Measurements from ENCODE around the gene UBL4A. TPM values are rescaled to one million over a fixed set of nuclear protein-coding genes. Genes with fewer than 3 reads are reported as not detected.

Gene UBL4A
- total and polyA plus RNA-seq, 12 donors, result 33.1 to 69.4 (median 49.5) TPM

GRCh38 chrX:154517101-154517781 lies 30.8 kb upstream of the UBL4A start:
- intact Hi-C loops (cut with DNase I), result loop anchor here in 2 of 10 donors (2.0 to 10.0 kb wide), 3 partner anchors 26 to 122 kb away; partner anchors contain the start of genes PLXNA3 (in 1 of the 2), RPL10 (in 1 of the 2) and SLC10A3 (in 1 of the 2)
- TF ChIP-seq CTCF (IDR thresholded peaks at IDR 0.05), result no peak

GRCh38 chrX:154516656-154517100 lies 30.3 kb upstream of the UBL4A start:
- intact Hi-C loops (cut with DNase I), result loop anchor here in 3 of 10 donors (1.0 to 10.0 kb wide), 4 partner anchors 26 to 122 kb away; partner anchors contain the start of genes SLC10A3 (in 2 of the 3), PLXNA3 (in 1 of the 3) and RPL10 (in 1 of the 3)
- Histone ChIP-seq H3K9me3 (peaks cover 0 to 4% (median 0%) of the 10 kb centered on the region in 11 donors), H3K4me3 (peak overlapping the region in 9 of 10 donors; percentile 23 to 82 (median 73)), H3K4me1 (peaks cover 0 to 27% (median 13%) of the 10 kb centered on the region in 9 donors), H3K27ac (peak overlapping the region; percentile 84 to 99 (median 94)), H3K27me3 (peaks cover 0 to 5% (median 0%) of the 10 kb centered on the region in 7 donors), H3K36me3 (no peaks in the 10 kb centered on the region)
- TF ChIP-seq CTCF (IDR thresholded peaks at IDR 0.05), result no peak
- ATAC-seq, result peak; percentile 18 to 75 (median 56)
- DNase-seq, result no peak
- WGBS, 2 donors, result 2 to 3% methylated on average over 19 of the region's 19 CpGs

More at GRCh38 chrX:154517101-154517781, 30.8 kb upstream of the UBL4A start:
- Histone ChIP-seq H3K36me3 (no peaks in the 10 kb centered on the region), H3K27ac (peak overlapping the region; percentile 84 to 99 (median 94)), H3K9me3 (peaks cover 0 to 4% (median 0%) of the 10 kb centered on the region in 11 donors), H3K27me3 (peaks cover 0 to 5% (median 0%) of the 10 kb centered on the region in 7 donors), H3K4me1 (peaks cover 0 to 27% (median 13%) of the 10 kb centered on the region in 9 donors), H3K4me3 (peak overlapping the region in 9 of 10 donors; percentile 23 to 82 (median 73))
- peak in 5 of 8 donors; percentile 7 to 19 (median 11) for ATAC-seq
- WGBS, 2 donors, result 30 to 37% methylated on average over 24 to 25 of the region's 25 CpGs
- DNase-seq, result no peak

- intact Hi-C loops (cut with DNase I), result loop anchor here in 4 of 10 donors (1.0 to 10.0 kb wide), 5 partner anchors 25 to 121 kb away; partner anchors contain the start of genes SLC10A3 (in 2 of the 4), PLXNA3 (in 1 of the 4) and RPL10 (in 1 of the 4)
- WGBS, 2 donors, result 0% methylated on average over 10 to 47 of the region's 59 CpGs
Observed at GRCh38 chrX:154515966-154516655, 29.7 kb upstream of the UBL4A start, which contains the start of gene FAM3A. Gene FAM3A (minus strand): TSS chrX:154516232. CDS start chrX:154515772, 460 bp downstream.

More at GRCh38 chrX:154515966-154516655, 29.7 kb upstream of the UBL4A start, which contains the start of gene FAM3A:
- ATAC-seq (peak; percentile 95 to 98 (median 97)), DNase-seq (peak; percentile 93 to 95)
- H3K27me3 ChIP-seq, result peaks cover 0 to 5% (median 0%) of the 10 kb centered on the region in 7 donors
- no peak for TF ChIP-seq CTCF (IDR thresholded peaks at IDR 0.05)
- no peaks in the 10 kb centered on the region for H3K36me3 ChIP-seq
- peaks cover 0 to 27% (median 13%) of the 10 kb centered on the region in 9 donors for H3K4me1 ChIP-seq
- peak within 1 kb of the TSS; percentile 84 to 99 (median 94) for H3K27ac ChIP-seq
- peaks cover 0 to 4% (median 0%) of the 10 kb centered on the region in 11 donors for H3K9me3 ChIP-seq
- H3K4me3 ChIP-seq, result peak within 1 kb of the TSS; percentile 47 to 82 (median 72)
